IMR-90 (cell line): ENCODE results near the gene PDGFD. TPM values are rescaled to one million over a fixed set of nuclear protein-coding genes. Genes with fewer than 3 reads are reported as not detected.

Source experiments
- ATAC-seq: fragments of 200-7000 bp; cut with Tn5 transposase; 2 replicates; pipeline ENCODE4 v1.9.1; 2020; ENCODE audit warnings: low read depth, mild to moderate bottlenecking, moderate library complexity
- BruUV-seq: library from RNA; stranded (reverse); fragments of 400-500 nt; replicated peaks from 2 replicates; lab custom pipeline; 2021; lab: Mats Ljungman, UMichigan
- CTCF ChIA-PET: fragments of 300-600 bp; formaldehyde crosslinking; extraction: SDS; loops from one replicate; lab custom pipeline; 2021; ENCODE audit warnings: antibody characterized with exemption; lab: Yijun Ruan, JAX
- POLR2A ChIA-PET: fragments of 300-600 bp; sonication (Branson Sonifier 250); formaldehyde crosslinking; loops from one replicate; lab custom pipeline; 2022; ENCODE audit warnings: antibody characterized with exemption; ENCODE audit not compliant: unreplicated experiment; lab: Charles Lee
- DNase-seq: peaks from one replicate; pipeline ENCODE4 v3.0.0; 2013
- H2AFZ ChIP-seq: replicated peaks from 2 replicates; pipeline ENCODE3; 2013; ENCODE audit warnings: low read length, mild to moderate bottlenecking; ENCODE audit not compliant: poor library complexity
- H2AK5ac ChIP-seq: 2 replicates; pipeline ENCODE4 v1.6.1; 2013; ENCODE audit warnings: low read depth, low read length, inconsistent platforms
- H2AK9ac ChIP-seq: replicated peaks from 2 replicates; pipeline ENCODE3; 2013; ENCODE audit warnings: mild to moderate bottlenecking, low read depth, low read length, moderate library complexity; ENCODE audit not compliant: poor library complexity
- H2BK120ac ChIP-seq: 2 replicates; pipeline ENCODE4 v1.6.1; 2013; ENCODE audit warnings: low read depth, low read length, inconsistent platforms
- H2BK15ac ChIP-seq: 3 replicates; pipeline ENCODE4 v1.6.1; 2013; ENCODE audit warnings: low read depth, low read length, inconsistent platforms
- H2BK20ac ChIP-seq: 2 replicates; pipeline ENCODE4 v1.6.1; 2013; ENCODE audit warnings: low read depth, mild to moderate bottlenecking, inconsistent platforms, low read length, moderate library complexity
- H2BK5ac ChIP-seq: 2 replicates; pipeline ENCODE4 v1.6.1; 2013; ENCODE audit warnings: mild to moderate bottlenecking, low read depth, low read length, inconsistent platforms; ENCODE audit not compliant: poor library complexity, severe bottlenecking
- H3K14ac ChIP-seq: replicated peaks from 2 replicates; pipeline ENCODE4 v1.6.1; 2013; ENCODE audit warnings: low read depth, low read length, inconsistent platforms
- H3K18ac ChIP-seq: 2 replicates; pipeline ENCODE4 v1.6.1; 2013; ENCODE audit warnings: low read depth, low read length, control low read depth
- H3K23ac ChIP-seq: 2 replicates; pipeline ENCODE4 v1.6.1; 2013; ENCODE audit warnings: low read depth, low read length, inconsistent platforms
- H3K27ac ChIP-seq: 2 replicates; pipeline ENCODE4 v1.5.1; 2013; ENCODE audit warnings: mild to moderate bottlenecking, control low read depth, low read length; ENCODE audit not compliant: insufficient read depth
- H3K27me3 ChIP-seq: 2 replicates; pipeline ENCODE4 v1.6.1; 2013; ENCODE audit warnings: low read length; ENCODE audit not compliant: control insufficient read depth, insufficient read depth
- H3K36me3 ChIP-seq: 2 replicates; pipeline ENCODE4 v1.6.1; 2013; ENCODE audit warnings: low read length, mixed read lengths; ENCODE audit not compliant: control insufficient read depth, insufficient read depth
- H3K4ac ChIP-seq: 2 replicates; pipeline ENCODE4 v1.6.1; 2013; ENCODE audit warnings: low read depth, low read length, inconsistent platforms
- H3K4me1 ChIP-seq: 2 replicates; pipeline ENCODE4 v1.6.1; 2013; ENCODE audit warnings: low read length, mixed read lengths; ENCODE audit not compliant: control insufficient read depth, insufficient read depth
- H3K4me2 ChIP-seq: 2 replicates; pipeline ENCODE4 v1.6.1; 2013; ENCODE audit warnings: low read depth, mild to moderate bottlenecking, control low read depth, low read length, moderate library complexity
- H3K4me3 ChIP-seq: 2 replicates; pipeline ENCODE4 v1.5.1; 2013; ENCODE audit warnings: low read depth, mild to moderate bottlenecking, control low read depth, low read length, moderate library complexity; ENCODE audit not compliant: insufficient read depth
- H3K56ac ChIP-seq: 2 replicates; pipeline ENCODE4 v1.6.1; 2013; ENCODE audit warnings: low read length, inconsistent platforms; ENCODE audit not compliant: insufficient read depth; ENCODE audit errors: extremely low read depth
- H3K79me1 ChIP-seq, 2 experiments: 2 replicates each; pipeline ENCODE4 v1.6.1; 2013; ENCODE audit warnings: low read length in 2 of 2, inconsistent platforms in 1 of 2, low read depth in 1 of 2
- H3K9ac ChIP-seq: 2 replicates; pipeline ENCODE4 v1.6.1; 2013; ENCODE audit warnings: low read depth, low read length, control low read depth
- H3K9me1 ChIP-seq: 2 replicates; pipeline ENCODE4 v1.6.1; 2013; ENCODE audit warnings: low read length, inconsistent platforms; ENCODE audit not compliant: insufficient read depth
- H3K9me3 ChIP-seq: 2 replicates; pipeline ENCODE4 v1.6.1; 2013; ENCODE audit warnings: low read length; ENCODE audit not compliant: control insufficient read depth, insufficient read depth
- H4K20me1 ChIP-seq: 2 replicates; pipeline ENCODE4 v1.6.1; 2013; ENCODE audit warnings: low read length, inconsistent platforms; ENCODE audit not compliant: insufficient read depth
- H4K5ac ChIP-seq: 2 replicates; pipeline ENCODE4 v1.6.1; 2013; ENCODE audit warnings: mild to moderate bottlenecking, low read depth, low read length, control low read depth
- H4K8ac ChIP-seq, 2 experiments: 2 replicates each; pipeline ENCODE4 v1.6.1; 2013; ENCODE audit warnings: low read depth in 2 of 2, low read length in 2 of 2, control low read depth in 1 of 2, inconsistent platforms in 1 of 2
- H4K91ac ChIP-seq: 2 replicates; pipeline ENCODE4 v1.6.1; 2013; ENCODE audit warnings: low read depth, low read length, inconsistent platforms; ENCODE audit not compliant: insufficient read depth
- CEBPB ChIP-seq: IDR thresholded peaks from 2 replicates; pipeline ENCODE4 v1.6.1; 2012; ENCODE audit warnings: low read depth, low read length, improper control_type of control experiment
- CHD1 ChIP-seq: IDR thresholded peaks from 2 replicates; pipeline ENCODE4 v1.6.1; 2012; ENCODE audit warnings: low read depth, low read length, improper control_type of control experiment
- MAFK ChIP-seq: IDR thresholded peaks from 2 replicates; pipeline ENCODE4 v1.6.1; 2012; ENCODE audit warnings: low read depth, low read length, improper control_type of control experiment
- MXI1 ChIP-seq: IDR thresholded peaks from 2 replicates; pipeline ENCODE4 v1.6.1; 2012; ENCODE audit warnings: low read depth, mild to moderate bottlenecking, low read length, moderate library complexity, borderline replicate concordance
- NFE2L2 ChIP-seq: fragments of 150-350 bp; IDR thresholded peaks from 2 replicates; pipeline ENCODE4 v1.6.1; 2016; ENCODE audit warnings: low read depth, mild to moderate bottlenecking, low read length
- RCOR1 ChIP-seq: IDR thresholded peaks from 2 replicates; pipeline ENCODE4 v1.6.1; 2012; ENCODE audit warnings: mild to moderate bottlenecking, low read length, improper control_type of control experiment; ENCODE audit not compliant: insufficient replicate concordance
- dilution Hi-C: fragments of 300-500 bp; cut with HindIII; formaldehyde crosslinking; loops from one replicate; pipeline ENCODE4 v1.14.3; 2018; ENCODE audit warnings: low sequenced_read_pairs; ENCODE audit not compliant: unreplicated experiment
- in situ Hi-C: fragments of 300-500 bp; cut with MboI; formaldehyde crosslinking; loops from 3 replicates; pipeline ENCODE4 v1.14.3; 2019; ENCODE audit warnings: low sequenced_read_pairs, inconsistent platforms, mixed read lengths
- intact Hi-C: fragments of 100-400 bp; cut with micrococcal nuclease; formaldehyde crosslinking; loops from 2 replicates; pipeline ENCODE4 v1.10.0; 2022
- polyA plus RNA-seq, 3 experiments: library from polyadenylated mRNA; depleted of rRNA; stranded (reverse); fragments of >200 nt; gene quantifications; 2 replicates each; pipeline ENCODE4 v1.2.3, GENCODE V29; 2012; ENCODE audit warnings: low replicate concordance in 1 of 3
- total RNA-seq: library from RNA; depleted of rRNA; stranded (reverse); fragments of >200 nt; gene quantifications from 2 replicates; pipeline ENCODE4 v1.2.3, GENCODE V29; 2012
- TF ChIP-seq, protein P1 (sequence below): fragments of 150-350 bp; IDR thresholded peaks from 2 replicates; pipeline ENCODE4 v1.6.1; 2016; ENCODE audit warnings: low read depth, mild to moderate bottlenecking, low read length, moderate library complexity, borderline replicate concordance

PDGFD gene
- total and polyA plus RNA-seq, 2 of the 4 experiments (the other 2 are of a cell fraction): 2.1 to 3.0 TPM

DNA sequence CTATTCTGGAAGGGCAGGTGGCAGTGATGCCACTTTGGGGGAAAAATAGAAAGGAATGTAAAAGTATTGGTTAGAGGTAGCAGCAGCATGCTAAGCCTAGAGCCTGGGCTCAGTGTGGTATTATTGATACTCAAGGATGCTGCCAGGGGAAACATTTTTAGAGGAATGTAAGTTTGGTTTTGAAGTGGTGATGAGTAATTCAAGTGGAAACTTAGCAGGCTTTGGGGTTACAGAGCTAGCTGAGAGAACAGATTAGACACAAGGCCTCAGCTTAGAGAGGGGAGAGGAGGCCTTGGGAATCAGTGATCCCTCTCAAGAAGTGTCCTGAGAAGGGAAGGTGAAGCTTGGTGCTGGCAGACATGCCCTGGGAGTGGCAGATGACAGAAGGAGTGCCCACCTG lies 160.5 kb downstream of the PDGFD start:
- Histone ChIP-seq H3K9me3 (no peaks in the 10 kb centered on the region; the same call in 1 of the 2 replicates), H3K27me3 (no peaks in the 10 kb centered on the region), H3K9ac (peak overlapping the region; percentile 77), H3K4ac (peak overlapping the region; percentile 98), H3K4me2 (peak overlapping the region; percentile 59), H3K27ac (peak overlapping the region; percentile 94), H3K23ac (peak overlapping the region; percentile 96), H4K8ac (peak overlapping the region; percentile 46 to 94; a peak in 3 of 4 replicates), H3K18ac (peak overlapping the region; percentile 99), H2AFZ (peak overlapping the region; percentile 78), H3K56ac (no peak overlapping the region; the same call in 1 of the 2 replicates), H4K5ac (peak overlapping the region; percentile 99), H3K4me1 (peaks cover 21% of the 10 kb centered on the region), H4K91ac (peak overlapping the region; percentile 97), H3K36me3 (no peaks in the 10 kb centered on the region), H2BK20ac (peak overlapping the region; percentile 95), H3K9me1 (peaks cover 17% of the 10 kb centered on the region), H2BK5ac (peak overlapping the region; percentile 76), H3K4me3 (no peak overlapping the region), H2AK9ac (peak overlapping the region; percentile 92), H3K79me1 (no peaks in the 10 kb centered on the region; a peak in 1 of 4 replicates), H4K20me1 (no peaks in the 10 kb centered on the region), H2AK5ac (peak overlapping the region; percentile 89; the same call in 1 of the 2 replicates), H3K14ac (peak overlapping the region; percentile 95), H2BK15ac (peak overlapping the region; percentile 99; the same call in 2 of the 3 replicates), H2BK120ac (peak overlapping the region; percentile 98)
- ChIA-PET CTCF (no interaction called here), POLR2A (no interaction called here)
- intact Hi-C loops (no loop called here), in situ Hi-C loops (no loop called here), dilution Hi-C loops (no loop called here)
- TF ChIP-seq NFE2L2 (no peak), CEBPB (no peak), CHD1 (no peak), MAFK (no peak), RCOR1 (no peak), MXI1 (no peak)
- TF ChIP-seq, protein P1, sequence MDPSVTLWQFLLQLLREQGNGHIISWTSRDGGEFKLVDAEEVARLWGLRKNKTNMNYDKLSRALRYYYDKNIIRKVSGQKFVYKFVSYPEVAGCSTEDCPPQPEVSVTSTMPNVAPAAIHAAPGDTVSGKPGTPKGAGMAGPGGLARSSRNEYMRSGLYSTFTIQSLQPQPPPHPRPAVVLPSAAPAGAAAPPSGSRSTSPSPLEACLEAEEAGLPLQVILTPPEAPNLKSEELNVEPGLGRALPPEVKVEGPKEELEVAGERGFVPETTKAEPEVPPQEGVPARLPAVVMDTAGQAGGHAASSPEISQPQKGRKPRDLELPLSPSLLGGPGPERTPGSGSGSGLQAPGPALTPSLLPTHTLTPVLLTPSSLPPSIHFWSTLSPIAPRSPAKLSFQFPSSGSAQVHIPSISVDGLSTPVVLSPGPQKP: no peak
- ATAC-seq (peak; percentile 73), DNase-seq (peak; percentile 64)
- no TSS peak for BruUV-seq
